ENCODE data around the gene WBP1.

The WBP1 gene

DNA sequence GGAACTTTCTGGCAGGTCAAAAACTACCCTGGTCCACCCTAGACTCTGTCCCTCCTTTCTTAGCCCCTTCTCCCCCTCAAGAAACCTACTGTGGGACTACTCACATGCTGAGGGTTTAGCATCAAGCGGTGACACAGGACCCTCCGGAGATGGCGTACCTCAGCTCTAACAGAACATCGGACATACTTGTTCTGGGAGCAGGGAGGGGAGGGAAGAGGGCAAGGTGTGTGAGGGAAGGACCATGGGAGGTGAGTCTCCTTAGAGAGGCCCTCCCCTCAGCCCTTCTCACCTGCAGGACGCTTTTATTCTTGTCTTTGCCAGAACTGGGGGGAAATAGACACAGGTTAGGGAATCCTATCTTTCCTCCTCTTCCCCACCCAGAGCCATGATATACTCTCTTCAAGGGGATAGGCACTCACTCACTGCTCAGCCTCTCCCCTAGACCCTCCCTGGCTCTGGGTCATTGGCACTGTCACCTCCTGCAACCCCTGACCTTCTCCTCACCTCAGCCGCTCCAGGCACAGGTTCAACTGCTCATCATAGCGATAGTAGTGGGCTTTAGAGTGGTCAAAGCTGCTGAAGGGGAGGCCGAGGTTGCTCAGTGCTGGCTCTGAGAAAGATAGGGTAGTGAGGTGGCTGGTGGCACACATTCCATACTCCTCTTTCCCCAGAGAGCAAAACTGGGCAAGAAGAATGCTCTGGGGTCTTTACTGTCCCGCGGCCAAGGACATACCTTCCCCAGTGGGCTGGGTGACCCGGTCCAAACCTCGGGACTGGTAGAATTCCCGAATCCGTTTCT lies 47.4 kb downstream of the WBP1 start:
- no peak for DNase-seq

DNA sequence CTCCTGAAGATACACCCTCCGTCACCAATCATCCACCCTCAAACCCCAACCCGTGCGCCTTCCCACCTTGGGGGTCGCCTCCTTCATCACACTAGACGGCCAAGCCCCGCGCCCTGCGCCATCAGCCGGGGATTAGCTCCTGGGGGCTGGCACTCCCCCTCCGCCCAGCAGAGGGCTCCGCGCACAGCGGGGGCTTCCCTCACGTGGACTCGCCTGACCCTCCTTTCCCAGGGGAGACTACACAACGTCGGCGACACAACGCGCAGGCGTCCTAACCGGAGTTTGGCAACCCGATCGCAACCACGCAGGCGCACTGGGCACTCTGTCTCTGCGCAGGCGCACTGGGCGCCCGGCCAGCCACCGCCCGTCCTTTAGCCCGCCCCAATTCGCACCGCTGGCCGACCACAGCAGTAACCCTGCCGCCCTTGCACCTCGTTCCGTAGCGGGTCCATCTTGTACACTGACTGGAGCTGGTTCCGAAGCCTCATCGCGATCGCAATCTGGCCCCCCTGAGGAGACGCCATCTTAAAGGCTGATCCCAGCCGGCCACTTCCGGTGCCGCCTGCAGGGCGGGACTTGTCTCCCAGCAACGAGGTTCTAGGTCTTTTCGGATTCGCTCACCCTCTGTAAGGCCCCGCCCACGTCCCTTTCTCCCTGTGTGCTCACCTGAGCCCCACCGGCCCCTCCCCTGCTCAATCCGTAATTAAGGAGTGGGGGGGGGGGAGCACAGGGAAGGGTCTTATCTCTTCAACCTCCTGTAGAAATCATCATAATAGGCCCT lies 49.1 kb downstream of the WBP1 start, which contains the start of gene PCGF1:
Gene PCGF1, minus strand, starts transcription at position 551 of the 781 bp plus-strand sequence. Its CDS starts 27 bp downstream, at position 524.
- peak; percentile 99 for DNase-seq

DNA sequence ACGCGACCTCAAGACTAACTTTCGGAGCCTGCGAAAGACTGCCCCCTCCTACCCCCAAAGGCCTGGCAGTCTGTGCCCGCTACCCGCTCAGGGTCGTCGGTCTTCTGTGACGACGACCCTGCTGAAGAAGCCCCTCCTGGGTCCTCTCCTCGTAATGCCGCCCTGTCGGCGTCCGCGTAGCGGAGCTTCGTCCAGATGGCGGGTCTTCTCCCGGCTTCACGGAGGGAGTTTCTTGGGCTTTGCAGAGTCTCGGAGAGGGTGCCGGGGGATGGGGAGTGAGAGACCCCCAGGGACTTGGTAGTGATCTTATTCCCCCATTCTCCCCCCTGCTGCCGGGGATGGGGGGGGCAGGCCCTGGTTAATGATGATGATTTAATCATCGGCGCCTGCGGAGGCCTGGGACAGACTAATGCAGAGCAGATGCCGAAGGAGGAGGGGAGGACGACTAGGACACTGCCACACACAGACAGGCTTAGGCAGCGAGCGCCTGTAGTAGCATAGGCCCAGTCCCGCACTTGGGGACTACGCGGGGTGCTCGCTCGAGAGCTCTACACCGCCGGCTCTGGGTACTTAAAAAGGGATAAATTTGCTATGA lies 49.8 kb downstream of the WBP1 start:
- no peak for DNase-seq

DNA sequence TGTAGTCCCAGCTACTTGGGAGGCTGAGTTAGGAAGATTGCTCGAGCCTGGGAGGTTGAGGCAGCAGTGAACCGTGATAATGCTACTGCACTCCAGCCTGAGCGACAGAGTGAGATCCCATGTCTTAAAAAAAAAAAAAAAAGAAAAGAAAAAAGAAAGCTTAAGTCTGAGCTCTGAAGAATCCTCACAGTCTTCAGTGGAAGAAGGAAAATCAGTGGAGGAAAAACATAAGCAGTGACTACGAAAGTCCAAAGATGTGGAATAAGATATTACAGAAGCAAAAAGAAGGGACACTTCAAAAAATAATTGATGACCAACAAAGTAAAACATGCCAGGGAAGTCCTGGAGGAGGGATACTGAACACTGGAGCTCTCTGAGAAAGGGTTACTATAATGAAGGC lies 52.0 kb downstream of the WBP1 start:
- DNase-seq = no peak
